Measurements from ENCODE around the gene INKA2.

INKA2 gene

GRCh38 chr1:111691886-111692285 lies 47.3 kb downstream of the INKA2 start:
- Histone ChIP-seq H3K4me2 (ENCODE audit: low read length) (no peak overlapping the region), H3K9me3 (replicated peaks; ENCODE audit: low read length) (no peaks in the 10 kb centered on the region), H3K27me3 (ENCODE audit: control insufficient read depth, insufficient read depth, low read length) (no peaks in the 10 kb centered on the region), H3K4me1 (ENCODE audit: control insufficient read depth, insufficient read depth, low read length) (peaks cover 7% of the 10 kb centered on the region), H3K36me3 (ENCODE audit: insufficient read depth, low read length) (peaks cover 22% of the 10 kb centered on the region), H3K9ac (ENCODE audit: low read depth, low read length) (no peak overlapping the region), H3K4me3 (ENCODE audit: low read length) (no peak overlapping the region)

DNA sequence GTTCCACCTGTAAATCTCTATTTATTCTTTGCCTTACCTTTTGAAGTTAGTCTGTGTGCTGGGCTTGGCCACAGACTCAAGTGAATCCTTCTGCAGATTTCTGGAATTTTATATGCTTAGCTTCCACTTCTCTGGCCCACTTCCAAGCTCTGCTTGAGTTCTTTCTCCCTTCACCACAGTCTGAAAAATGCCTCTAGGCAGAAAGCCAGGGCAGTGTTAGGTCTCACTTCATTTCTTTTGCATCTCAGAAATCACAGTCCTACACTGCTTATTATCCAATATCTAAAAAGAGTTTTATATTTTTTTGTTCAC lies 48.9 kb downstream of the INKA2 start:
- H3K4me2 ChIP-seq (ENCODE audit: low read length), result no peak overlapping the region
- H3K9me3 ChIP-seq (replicated peaks; ENCODE audit: low read length), result no peaks in the 10 kb centered on the region
- no peaks in the 10 kb centered on the region for H3K27me3 ChIP-seq (ENCODE audit: control insufficient read depth, insufficient read depth, low read length)
- peaks cover 7% of the 10 kb centered on the region for H3K4me1 ChIP-seq (ENCODE audit: control insufficient read depth, insufficient read depth, low read length)
- peaks cover 13% of the 10 kb centered on the region for H3K36me3 ChIP-seq (ENCODE audit: insufficient read depth, low read length)
- no peak overlapping the region for H3K4me3 ChIP-seq (ENCODE audit: low read length)
- H3K9ac ChIP-seq (ENCODE audit: low read depth, low read length), result no peak overlapping the region

Small RNA genes lying within 50 kb of the gene (small RNA-seq; reads per million reads assigned to genes)
- gene INKA2, result 1.4 reads per million, percentile 50 among the genes with 10 or more reads in this experiment

Measured in skeletal muscle satellite cell (primary cell).